Adrenal gland (tissue), 12 donors: ENCODE results near the gene BAZ1A. TPM values are rescaled to one million over a fixed set of nuclear protein-coding genes. Genes with fewer than 3 reads are reported as not detected.

Source experiments
- DNase-seq, 7 donors: peaks; one replicate each; pipeline ENCODE4 v3.0.0-alpha.2; 2019 to 2020
- H3K27ac ChIP-seq, 5 donors: fragments of 200-600 bp; sonication (generic) in 4 of 5; 1 replicate in 3 of 5; 2 replicates in 2 of 5; pipeline versions ENCODE4 v1.5.1 to v1.8.0; 2016 to 2020; ENCODE audit warnings: mild to moderate bottlenecking in 1 of 5
- H3K27me3 ChIP-seq: fragments of 200-600 bp; 2 replicates; pipeline ENCODE4 v1.8.0; 2021
- H3K36me3 ChIP-seq, 2 donors: fragments of 200-600 bp; replicated peaks in 1 of 2; 1 replicate in 1 of 2; 2 replicates in 1 of 2; pipeline versions ENCODE4 v1.5.1 to v1.8.0; 2018 to 2022
- H3K4me1 ChIP-seq, 2 donors: fragments of 200-600 bp; replicated peaks in 1 of 2; 1 replicate in 1 of 2; 2 replicates in 1 of 2; pipeline versions ENCODE4 v1.5.1 to v1.8.0; 2018 to 2021
- H3K4me3 ChIP-seq, 4 donors: fragments of 200-600 bp; sonication (generic) in 3 of 4; one replicate each; pipeline ENCODE4 v1.5.1; 2016 to 2018
- H3K9me3 ChIP-seq, 3 donors: fragments of 200-600 bp; sonication (generic) in 1 of 3; replicated peaks in 1 of 3; 1 replicate in 2 of 3; 2 replicates in 1 of 3; pipeline versions ENCODE4 v1.5.1 to v1.8.0; 2016 to 2021
- CTCF ChIP-seq, 6 experiments: fragments of 450-650 bp in 4 of 6; fragments of 200-600 bp in 2 of 6; sonication (generic) in 1 of 6; IDR thresholded peaks; 1 replicate in 5 of 6; 2 replicates in 1 of 6; pipeline versions ENCODE4 v1.5.1 to v1.8.0; 2016 to 2021; ENCODE audit warnings: antibody characterized with exemption in 6 of 6, mild to moderate bottlenecking in 2 of 6, moderate library complexity in 1 of 6
- POLR2A ChIP-seq, 2 donors: fragments of 450-650 bp; IDR thresholded peaks; one replicate each; pipeline ENCODE4 v1.6.1; 2017; ENCODE audit warnings: antibody characterized with exemption in 2 of 2, mild to moderate bottlenecking in 2 of 2, moderate library complexity in 1 of 2
- WGBS, 4 donors: extraction: QIAGEN DNeasy Blood & Tissue Kit in 2 of 4; methylation state at CpG; one replicate each; pipeline versions ENCODE4 v1.1.5 to v1.1.7; 2013 to 2017; 5-methylcytosine and 5-hydroxymethylcytosine counted together
- intact Hi-C, 2 donors: fragments of 100-400 bp; cut with DNase I; formaldehyde crosslinking; loops; one replicate each; pipeline versions ENCODE4 v1.14.1 to v1.15.0; 2022 to 2023
- polyA plus RNA-seq, 3 donors: library from polyadenylated mRNA; stranded (reverse); fragments of 200-250 nt in 2 of 3; fragments of 350-450 nt in 1 of 3; fragmentation: Illumina TruSeq in 1 of 3; extraction: RNeasy Lipid Tissue Mini Kit (QIAGEN cat#74804) in 1 of 3; gene quantifications; one replicate each; pipeline ENCODE4 v1.2.3, GENCODE V29; 2013 to 2014
- total RNA-seq, 9 donors: library from RNA; depleted of rRNA in 4 of 9; stranded (reverse); fragments of >200 nt in 4 of 9; fragments of 120-200 nt in 1 of 9; fragmentation: NEBNext Ultra II Directional in 1 of 9; extraction: Animal tissue kit (Norgen Biotek cat#: 25700) in 1 of 9; gene quantifications; one replicate each; pipeline versions ENCODE4 v1.1.0 to v1.2.4, GENCODE V29; 2013 to 2023
- donor health status: healthy with polysubstance abuse.
- donor health status: Bipolar disorder and iron deficiency.
- donor health status: DM: yes; HTN: yes; CAD: no.
- donor health status: DM: no; HTN: no; CAD: no.
- donor health status: DM: no; HTN: no; CAD: no.
- donor health status: DM: yes; HTN: yes; CAD: no.

BAZ1A gene
- total and polyA plus RNA-seq, 12 donors, result 8.5 to 33.0 (median 14.4) TPM

GRCh38 chr14:34723867-34724266, 151.3 kb downstream of the BAZ1A start:
- Histone ChIP-seq H3K4me1 (peaks cover 0 to 7% of the 10 kb centered on the region in 2 donors), H3K27me3 (no peaks in the 10 kb centered on the region), H3K36me3 (no peaks in the 10 kb centered on the region), H3K4me3 (no peak overlapping the region), H3K27ac (no peak overlapping the region), H3K9me3 (no peaks in the 10 kb centered on the region)
- WGBS, 4 donors, result 91 to 97% (median 96%) methylated on average over 3 of the region's 3 CpGs
- TF ChIP-seq CTCF (IDR thresholded peaks at IDR 0.05) (no peak), POLR2A (IDR thresholded peaks at IDR 0.05) (no peak)
- DNase-seq, result no peak
- intact Hi-C loops, result loop anchor here in 1 of 2 donors (5.0 kb wide), 1 partner anchor 52 kb away; no protein-coding TSS in a partner anchor

- TF ChIP-seq POLR2A (IDR thresholded peaks at IDR 0.05) (no peak), CTCF (IDR thresholded peaks at IDR 0.05) (peak; percentile 77 to 85 (median 82))
- Histone ChIP-seq H3K36me3 (no peaks in the 10 kb centered on the region), H3K9me3 (no peaks in the 10 kb centered on the region), H3K27me3 (no peaks in the 10 kb centered on the region), H3K27ac (no peak overlapping the region), H3K4me3 (no peak overlapping the region), H3K4me1 (peaks cover 0 to 7% of the 10 kb centered on the region in 2 donors)
- intact Hi-C loops, result loop anchor here in 1 of 2 donors (5.0 kb wide), 1 partner anchor 51 kb away; no protein-coding TSS in a partner anchor
- DNase-seq, result peak in 6 of 7 donors; percentile 19 to 75 (median 46)
- 6 to 8% (median 7%) methylated on average over 10 of the region's 10 CpGs for WGBS, 4 donors
Observed at GRCh38 chr14:34722723-34723545, 152.2 kb downstream of the BAZ1A start.

- Histone ChIP-seq H3K4me1 (peaks cover 0 to 7% of the 10 kb centered on the region in 2 donors), H3K9me3 (no peaks in the 10 kb centered on the region), H3K27ac (no peak overlapping the region), H3K27me3 (no peaks in the 10 kb centered on the region), H3K36me3 (no peaks in the 10 kb centered on the region), H3K4me3 (no peak overlapping the region)
- DNase-seq, result no peak
- WGBS, 4 donors, result 81 to 87% (median 83%) methylated on average over 2 of the region's 2 CpGs
- intact Hi-C loops, result loop anchor here in 1 of 2 donors (5.0 kb wide), 1 partner anchor 49 kb away; no protein-coding TSS in a partner anchor
- no peak for TF ChIP-seq CTCF (IDR thresholded peaks at IDR 0.05)
- TF ChIP-seq POLR2A (IDR thresholded peaks at IDR 0.05), result no peak
Observed at GRCh38 chr14:34721129-34721528, 154.0 kb downstream of the BAZ1A start.

GRCh38 chr14:34718750-34719304, 156.3 kb downstream of the BAZ1A start:
- peaks cover 4 to 7% of the 10 kb centered on the region in 2 donors for H3K4me1 ChIP-seq
- H3K27me3 ChIP-seq, result no peaks in the 10 kb centered on the region
- TF ChIP-seq POLR2A (IDR thresholded peaks at IDR 0.05), result no peak
- TF ChIP-seq CTCF (IDR thresholded peaks at IDR 0.05), result no peak
- 46 to 63% (median 52%) methylated on average over 4 of the region's 4 CpGs for WGBS, 4 donors
- DNase-seq, result no peak
- intact Hi-C loops, result loop anchor here in 1 of 2 donors (5.0 kb wide), 1 partner anchor 42 kb away; no protein-coding TSS in a partner anchor
- no peak overlapping the region for H3K4me3 ChIP-seq
- H3K36me3 ChIP-seq, result no peaks in the 10 kb centered on the region
- H3K9me3 ChIP-seq, result no peaks in the 10 kb centered on the region
- no peak overlapping the region for H3K27ac ChIP-seq
